Measurements from ENCODE around the gene ACADSB.
A peak's percentile ranks its signal among the peaks of the same experiment; 100 is the strongest.

Gene ACADSB

GRCh38 chr10:123008355-123009104 lies at the start of gene ACADSB, which contains the start of gene IKZF5:
Gene ACADSB (plus strand): TSS chr10:123009006. CDS start chr10:123009030, 24 bp downstream.
Gene IKZF5 (minus strand): TSS chr10:123008795. CDS start chr10:122998625, 10,170 bp downstream.
- Mint-ChIP-seq H3K9me3 (no peaks in the 10 kb centered on the region), H3K36me3 (ENCODE audit: low read depth) (peaks cover 27% of the 10 kb centered on the region), H3K4me1 (ENCODE audit: low read depth) (peaks cover 32% of the 10 kb centered on the region), H3K27ac (peak within 1 kb of the TSS; percentile 99), H3K27me3 (peaks cover 3% of the 10 kb centered on the region), H3K4me3 (peak within 1 kb of the TSS; percentile 100)
- intact Hi-C loops (cut with micrococcal nuclease), result loop anchor here (1.0 to 2.0 kb wide), 3 partner anchors 28 to 146 kb away; partner anchors contain the start of genes BUB3, C10orf88 and PSTK

- H3K4me3 Mint-ChIP-seq, result no peak overlapping the region
- H3K9me3 Mint-ChIP-seq, result peaks cover 18% of the 10 kb centered on the region
- no peak overlapping the region for H3K27ac Mint-ChIP-seq
- H3K27me3 Mint-ChIP-seq, result peaks cover 12% of the 10 kb centered on the region
- intact Hi-C loops (cut with micrococcal nuclease), result no loop called here
- no peaks in the 10 kb centered on the region for H3K4me1 Mint-ChIP-seq (ENCODE audit: low read depth)
- H3K36me3 Mint-ChIP-seq (ENCODE audit: low read depth), result no peaks in the 10 kb centered on the region
These were observed 46.4 kb upstream of the ACADSB start for GRCh38 chr10:122962405-122962804.

- no peaks in the 10 kb centered on the region for H3K36me3 Mint-ChIP-seq (ENCODE audit: low read depth)
- H3K4me1 Mint-ChIP-seq (ENCODE audit: low read depth), result no peaks in the 10 kb centered on the region
- intact Hi-C loops (cut with micrococcal nuclease), result no loop called here
- H3K9me3 Mint-ChIP-seq, result peaks cover 34% of the 10 kb centered on the region
- H3K27me3 Mint-ChIP-seq, result peaks cover 21% of the 10 kb centered on the region
- no peak overlapping the region for H3K27ac Mint-ChIP-seq
- H3K4me3 Mint-ChIP-seq, result no peak overlapping the region
These were observed 41.9 kb upstream of the ACADSB start for GRCh38 chr10:122966879-122967278.

- Mint-ChIP-seq H3K4me3 (no peak overlapping the region), H3K9me3 (peaks cover 34% of the 10 kb centered on the region), H3K27ac (no peak overlapping the region), H3K27me3 (peaks cover 18% of the 10 kb centered on the region), H3K36me3 (ENCODE audit: low read depth) (no peaks in the 10 kb centered on the region), H3K4me1 (ENCODE audit: low read depth) (no peaks in the 10 kb centered on the region)
- intact Hi-C loops (cut with micrococcal nuclease), result no loop called here
These were observed 40.1 kb upstream of the ACADSB start for GRCh38 chr10:122968698-122969097.

- no peaks in the 10 kb centered on the region for H3K36me3 Mint-ChIP-seq (ENCODE audit: low read depth)
- no peak overlapping the region for H3K27ac Mint-ChIP-seq
- intact Hi-C loops (cut with micrococcal nuclease), result no loop called here
- H3K27me3 Mint-ChIP-seq, result peaks cover 16% of the 10 kb centered on the region
- peaks cover 6% of the 10 kb centered on the region for H3K4me1 Mint-ChIP-seq (ENCODE audit: low read depth)
- no peak overlapping the region for H3K4me3 Mint-ChIP-seq
- peaks cover 13% of the 10 kb centered on the region for H3K9me3 Mint-ChIP-seq
These were observed 34.8 kb upstream of the ACADSB start for GRCh38 chr10:122974023-122974422.

GRCh38 chr10:122974543-122975064 lies 34.2 kb upstream of the ACADSB start:
- Mint-ChIP-seq H3K4me3 (no peak overlapping the region), H3K4me1 (ENCODE audit: low read depth) (peaks cover 7% of the 10 kb centered on the region), H3K27ac (no peak overlapping the region), H3K36me3 (ENCODE audit: low read depth) (no peaks in the 10 kb centered on the region), H3K27me3 (peaks cover 16% of the 10 kb centered on the region), H3K9me3 (peaks cover 9% of the 10 kb centered on the region)
- intact Hi-C loops (cut with micrococcal nuclease), result no loop called here

- intact Hi-C loops (cut with micrococcal nuclease), result loop anchor here (1.0 kb wide), 2 partner anchors 26 to 28 kb away; partner anchors contain the start of genes C10orf88 and IKZF5
- Mint-ChIP-seq H3K27ac (peak within 1 kb of the TSS; percentile 96), H3K4me1 (ENCODE audit: low read depth) (peaks cover 6% of the 10 kb centered on the region), H3K36me3 (ENCODE audit: low read depth) (peaks cover 15% of the 10 kb centered on the region), H3K4me3 (peak within 1 kb of the TSS; percentile 87), H3K9me3 (no peaks in the 10 kb centered on the region), H3K27me3 (peaks cover 8% of the 10 kb centered on the region)
These were observed 28.4 kb upstream of the ACADSB start, which contains the start of gene PSTK for GRCh38 chr10:122980209-122981065. Gene PSTK (plus strand): TSS chr10:122980401. CDS start chr10:122980480, 79 bp downstream.

GRCh38 chr10:122981066-122981464 lies 27.7 kb upstream of the ACADSB start:
- Mint-ChIP-seq H3K4me1 (ENCODE audit: low read depth) (peaks cover 6% of the 10 kb centered on the region), H3K36me3 (ENCODE audit: low read depth) (peaks cover 16% of the 10 kb centered on the region)
- intact Hi-C loops (cut with micrococcal nuclease), result no loop called here

GRCh38 chr10:122983898-122984297 lies 24.9 kb upstream of the ACADSB start:
- Mint-ChIP-seq H3K4me1 (ENCODE audit: low read depth) (peaks cover 6% of the 10 kb centered on the region), H3K36me3 (ENCODE audit: low read depth) (peaks cover 32% of the 10 kb centered on the region), H3K27me3 (no peaks in the 10 kb centered on the region), H3K4me3 (no peak overlapping the region), H3K27ac (no peak overlapping the region), H3K9me3 (no peaks in the 10 kb centered on the region)
- intact Hi-C loops (cut with micrococcal nuclease), result no loop called here

More at GRCh38 chr10:122981066-122981464, 27.7 kb upstream of the ACADSB start:
- Mint-ChIP-seq H3K27ac (peak overlapping the region; percentile 96), H3K4me3 (peak overlapping the region; percentile 87), H3K27me3 (peaks cover 8% of the 10 kb centered on the region), H3K9me3 (no peaks in the 10 kb centered on the region)

- Mint-ChIP-seq H3K4me1 (ENCODE audit: low read depth) (peaks cover 4% of the 10 kb centered on the region), H3K4me3 (no peak overlapping the region), H3K27ac (peak overlapping the region; percentile 59), H3K27me3 (no peaks in the 10 kb centered on the region), H3K36me3 (ENCODE audit: low read depth) (peaks cover 37% of the 10 kb centered on the region), H3K9me3 (no peaks in the 10 kb centered on the region)
- intact Hi-C loops (cut with micrococcal nuclease), result no loop called here
These were observed 24.1 kb upstream of the ACADSB start for GRCh38 chr10:122984708-122985107.

- H3K27ac Mint-ChIP-seq, result no peak overlapping the region
These were observed 22.5 kb upstream of the ACADSB start for GRCh38 chr10:122986335-122986734.

GRCh38 chr10:122988501-122988900 lies 20.3 kb upstream of the ACADSB start:
- Mint-ChIP-seq H3K4me3 (no peak overlapping the region), H3K27ac (no peak overlapping the region), H3K27me3 (no peaks in the 10 kb centered on the region), H3K9me3 (no peaks in the 10 kb centered on the region), H3K36me3 (ENCODE audit: low read depth) (peaks cover 46% of the 10 kb centered on the region), H3K4me1 (ENCODE audit: low read depth) (no peaks in the 10 kb centered on the region)
- intact Hi-C loops (cut with micrococcal nuclease), result no loop called here

More at GRCh38 chr10:122986335-122986734, 22.5 kb upstream of the ACADSB start:
- peaks cover 44% of the 10 kb centered on the region for H3K36me3 Mint-ChIP-seq (ENCODE audit: low read depth)
- intact Hi-C loops (cut with micrococcal nuclease), result no loop called here
- no peak overlapping the region for H3K4me3 Mint-ChIP-seq
- H3K4me1 Mint-ChIP-seq (ENCODE audit: low read depth), result no peaks in the 10 kb centered on the region
- no peaks in the 10 kb centered on the region for H3K9me3 Mint-ChIP-seq
- no peaks in the 10 kb centered on the region for H3K27me3 Mint-ChIP-seq

- no peak overlapping the region for H3K27ac Mint-ChIP-seq
- H3K4me1 Mint-ChIP-seq (ENCODE audit: low read depth), result no peaks in the 10 kb centered on the region
- H3K9me3 Mint-ChIP-seq, result no peaks in the 10 kb centered on the region
- intact Hi-C loops (cut with micrococcal nuclease), result no loop called here
- peaks cover 54% of the 10 kb centered on the region for H3K36me3 Mint-ChIP-seq (ENCODE audit: low read depth)
- no peaks in the 10 kb centered on the region for H3K27me3 Mint-ChIP-seq
- no peak overlapping the region for H3K4me3 Mint-ChIP-seq
These were observed 18.5 kb upstream of the ACADSB start for GRCh38 chr10:122990278-122990677.

Measured in dendritic cell treated with granulocyte-macrophage colony-stimulating factor and Interleukin-4, amounts not matched to agents 40 ng/mL and 50 ng/mL, for 4 days (primary cell).